Measurements from ENCODE around the gene AQR. TPM values are rescaled to one million over a fixed set of nuclear protein-coding genes. Genes with fewer than 3 reads are reported as not detected.

Gene AQR
- total and polyA plus RNA-seq, 2 of the 8 experiments (the other 6 are each of a cell fraction or from before 2014, with no cell fraction given): 34.5 to 57.6 TPM

DNA sequence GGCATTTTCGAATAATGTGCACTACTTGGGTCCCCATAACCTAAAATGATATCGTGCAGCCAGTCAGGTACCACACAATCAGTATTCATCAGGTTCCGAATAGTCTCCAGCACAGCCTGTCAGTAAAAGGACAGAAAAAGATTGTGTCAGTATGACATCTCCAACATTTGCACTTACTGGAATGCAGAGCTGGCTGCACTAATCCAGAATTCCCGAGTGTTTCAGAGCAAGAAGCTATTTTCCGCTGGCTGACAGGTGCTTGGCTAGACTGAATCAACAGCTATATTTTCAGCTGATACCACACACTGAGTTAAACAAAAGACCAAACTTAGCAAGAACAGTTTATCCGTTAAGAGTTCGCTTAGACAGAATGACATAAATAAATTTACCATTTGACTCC is 68.8 kb downstream of the AQR start (continued):
- TF ChIP-seq, protein P1, sequence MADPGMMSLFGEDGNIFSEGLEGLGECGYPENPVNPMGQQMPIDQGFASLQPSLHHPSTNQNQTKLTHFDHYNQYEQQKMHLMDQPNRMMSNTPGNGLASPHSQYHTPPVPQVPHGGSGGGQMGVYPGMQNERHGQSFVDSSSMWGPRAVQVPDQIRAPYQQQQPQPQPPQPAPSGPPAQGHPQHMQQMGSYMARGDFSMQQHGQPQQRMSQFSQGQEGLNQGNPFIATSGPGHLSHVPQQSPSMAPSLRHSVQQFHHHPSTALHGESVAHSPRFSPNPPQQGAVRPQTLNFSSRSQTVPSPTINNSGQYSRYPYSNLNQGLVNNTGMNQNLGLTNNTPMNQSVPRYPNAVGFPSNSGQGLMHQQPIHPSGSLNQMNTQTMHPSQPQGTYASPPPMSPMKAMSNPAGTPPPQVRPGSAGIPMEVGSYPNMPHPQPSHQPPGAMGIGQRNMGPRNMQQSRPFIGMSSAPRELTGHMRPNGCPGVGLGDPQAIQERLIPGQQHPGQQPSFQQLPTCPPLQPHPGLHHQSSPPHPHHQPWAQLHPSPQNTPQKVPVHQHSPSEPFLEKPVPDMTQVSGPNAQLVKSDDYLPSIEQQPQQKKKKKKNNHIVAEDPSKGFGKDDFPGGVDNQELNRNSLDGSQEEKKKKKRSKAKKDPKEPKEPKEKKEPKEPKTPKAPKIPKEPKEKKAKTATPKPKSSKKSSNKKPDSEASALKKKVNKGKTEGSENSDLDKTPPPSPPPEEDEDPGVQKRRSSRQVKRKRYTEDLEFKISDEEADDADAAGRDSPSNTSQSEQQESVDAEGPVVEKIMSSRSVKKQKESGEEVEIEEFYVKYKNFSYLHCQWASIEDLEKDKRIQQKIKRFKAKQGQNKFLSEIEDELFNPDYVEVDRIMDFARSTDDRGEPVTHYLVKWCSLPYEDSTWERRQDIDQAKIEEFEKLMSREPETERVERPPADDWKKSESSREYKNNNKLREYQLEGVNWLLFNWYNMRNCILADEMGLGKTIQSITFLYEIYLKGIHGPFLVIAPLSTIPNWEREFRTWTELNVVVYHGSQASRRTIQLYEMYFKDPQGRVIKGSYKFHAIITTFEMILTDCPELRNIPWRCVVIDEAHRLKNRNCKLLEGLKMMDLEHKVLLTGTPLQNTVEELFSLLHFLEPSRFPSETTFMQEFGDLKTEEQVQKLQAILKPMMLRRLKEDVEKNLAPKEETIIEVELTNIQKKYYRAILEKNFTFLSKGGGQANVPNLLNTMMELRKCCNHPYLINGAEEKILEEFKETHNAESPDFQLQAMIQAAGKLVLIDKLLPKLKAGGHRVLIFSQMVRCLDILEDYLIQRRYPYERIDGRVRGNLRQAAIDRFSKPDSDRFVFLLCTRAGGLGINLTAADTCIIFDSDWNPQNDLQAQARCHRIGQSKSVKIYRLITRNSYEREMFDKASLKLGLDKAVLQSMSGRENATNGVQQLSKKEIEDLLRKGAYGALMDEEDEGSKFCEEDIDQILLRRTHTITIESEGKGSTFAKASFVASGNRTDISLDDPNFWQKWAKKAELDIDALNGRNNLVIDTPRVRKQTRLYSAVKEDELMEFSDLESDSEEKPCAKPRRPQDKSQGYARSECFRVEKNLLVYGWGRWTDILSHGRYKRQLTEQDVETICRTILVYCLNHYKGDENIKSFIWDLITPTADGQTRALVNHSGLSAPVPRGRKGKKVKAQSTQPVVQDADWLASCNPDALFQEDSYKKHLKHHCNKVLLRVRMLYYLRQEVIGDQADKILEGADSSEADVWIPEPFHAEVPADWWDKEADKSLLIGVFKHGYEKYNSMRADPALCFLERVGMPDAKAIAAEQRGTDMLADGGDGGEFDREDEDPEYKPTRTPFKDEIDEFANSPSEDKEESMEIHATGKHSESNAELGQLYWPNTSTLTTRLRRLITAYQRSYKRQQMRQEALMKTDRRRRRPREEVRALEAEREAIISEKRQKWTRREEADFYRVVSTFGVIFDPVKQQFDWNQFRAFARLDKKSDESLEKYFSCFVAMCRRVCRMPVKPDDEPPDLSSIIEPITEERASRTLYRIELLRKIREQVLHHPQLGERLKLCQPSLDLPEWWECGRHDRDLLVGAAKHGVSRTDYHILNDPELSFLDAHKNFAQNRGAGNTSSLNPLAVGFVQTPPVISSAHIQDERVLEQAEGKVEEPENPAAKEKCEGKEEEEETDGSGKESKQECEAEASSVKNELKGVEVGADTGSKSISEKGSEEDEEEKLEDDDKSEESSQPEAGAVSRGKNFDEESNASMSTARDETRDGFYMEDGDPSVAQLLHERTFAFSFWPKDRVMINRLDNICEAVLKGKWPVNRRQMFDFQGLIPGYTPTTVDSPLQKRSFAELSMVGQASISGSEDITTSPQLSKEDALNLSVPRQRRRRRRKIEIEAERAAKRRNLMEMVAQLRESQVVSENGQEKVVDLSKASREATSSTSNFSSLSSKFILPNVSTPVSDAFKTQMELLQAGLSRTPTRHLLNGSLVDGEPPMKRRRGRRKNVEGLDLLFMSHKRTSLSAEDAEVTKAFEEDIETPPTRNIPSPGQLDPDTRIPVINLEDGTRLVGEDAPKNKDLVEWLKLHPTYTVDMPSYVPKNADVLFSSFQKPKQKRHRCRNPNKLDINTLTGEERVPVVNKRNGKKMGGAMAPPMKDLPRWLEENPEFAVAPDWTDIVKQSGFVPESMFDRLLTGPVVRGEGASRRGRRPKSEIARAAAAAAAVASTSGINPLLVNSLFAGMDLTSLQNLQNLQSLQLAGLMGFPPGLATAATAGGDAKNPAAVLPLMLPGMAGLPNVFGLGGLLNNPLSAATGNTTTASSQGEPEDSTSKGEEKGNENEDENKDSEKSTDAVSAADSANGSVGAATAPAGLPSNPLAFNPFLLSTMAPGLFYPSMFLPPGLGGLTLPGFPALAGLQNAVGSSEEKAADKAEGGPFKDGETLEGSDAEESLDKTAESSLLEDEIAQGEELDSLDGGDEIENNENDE (IDR thresholded peaks at IDR 0.05; ENCODE audit: insufficient replicate concordance, low read length): no peak
- no peak for TF ChIP-seq SIN3A (conservative IDR thresholded peaks at IDR 0.05 in 1 of 2, IDR thresholded peaks at IDR 0.05 in 1 of 2; ENCODE audit: low read depth in 1 of 2, low read length in 2 of 2)
